Measurements from ENCODE around the gene NUDCD2.
"Not testable (repeated sequence)": the region's sequence is repeated elsewhere in the genome, so short reads cannot be mapped to it uniquely, and the experiment has no call there.

The NUDCD2 gene

DNA sequence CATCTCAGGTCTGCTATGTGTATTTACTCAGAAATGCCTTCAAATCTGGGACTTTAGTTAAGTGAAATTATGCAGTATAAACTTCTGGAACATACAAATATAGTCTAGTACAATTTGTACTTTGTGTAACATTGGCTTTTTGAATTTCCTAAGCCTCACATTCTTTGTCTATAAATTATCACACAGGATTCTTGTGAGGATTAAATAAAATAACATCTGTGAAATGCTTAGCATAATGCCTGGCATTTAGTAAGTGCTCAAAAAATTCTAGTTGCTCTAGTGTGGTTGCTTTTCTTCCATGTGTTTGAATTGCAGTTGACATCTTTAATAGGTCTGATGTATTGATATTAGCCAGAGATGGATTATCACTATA is 3.1 kb upstream of the NUDCD2 start:
- DNase-seq, result no peak

DNA sequence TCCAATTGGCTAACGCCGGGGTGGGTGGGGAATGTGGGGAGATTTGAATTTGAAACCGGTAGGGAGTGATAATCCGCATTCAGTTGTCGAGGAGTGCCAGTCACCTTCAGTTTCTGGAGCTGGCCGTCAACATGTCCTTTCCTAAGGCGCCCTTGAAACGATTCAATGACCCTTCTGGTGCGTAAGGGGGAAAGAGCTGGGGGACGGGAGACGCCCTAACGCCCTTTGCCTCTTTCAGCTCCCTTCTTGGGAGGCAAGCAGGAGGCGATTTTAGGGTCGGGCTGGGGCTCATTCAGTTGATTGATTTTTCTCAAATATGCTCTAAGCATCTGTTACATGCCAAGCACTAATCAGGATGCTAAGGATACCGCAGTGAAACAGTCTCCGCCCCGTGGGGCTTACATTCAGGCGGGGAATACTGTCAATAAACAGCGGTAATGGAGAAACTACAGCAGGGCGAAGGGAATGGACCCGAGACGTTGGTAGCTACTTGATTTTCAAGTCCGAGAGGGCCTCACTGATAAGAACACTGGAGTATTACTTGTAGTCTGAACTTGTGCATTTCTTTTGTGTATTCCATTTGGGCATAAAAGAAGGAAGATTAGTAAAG is 765 bp upstream of the NUDCD2 start, which contains the start of gene HMMR:
TSS of gene HMMR (plus strand) at position 71 of the 610 bp plus-strand sequence. CDS start at position 132, 61 bp downstream.
- DNase-seq, result no peak

DNA sequence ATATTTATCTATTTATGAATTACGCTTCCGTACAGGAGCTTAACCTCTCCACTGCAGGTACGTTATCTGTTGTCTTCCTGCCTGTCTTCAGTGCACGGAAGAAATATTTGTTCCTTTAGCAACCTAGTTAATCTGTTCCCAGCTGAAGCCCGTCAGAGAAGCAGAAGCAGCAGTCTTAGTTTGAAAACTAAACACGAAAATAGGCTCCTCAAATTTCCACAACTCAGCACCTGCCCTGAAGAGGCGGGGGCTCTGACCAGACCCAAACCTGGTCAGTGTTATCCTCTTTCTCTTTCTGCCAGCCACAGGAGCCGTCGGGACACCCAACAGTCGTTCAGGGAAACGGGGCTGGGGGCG is 462 bp downstream of the NUDCD2 start:
- peak in 1 of 2 donors; percentile 13 for DNase-seq

DNA sequence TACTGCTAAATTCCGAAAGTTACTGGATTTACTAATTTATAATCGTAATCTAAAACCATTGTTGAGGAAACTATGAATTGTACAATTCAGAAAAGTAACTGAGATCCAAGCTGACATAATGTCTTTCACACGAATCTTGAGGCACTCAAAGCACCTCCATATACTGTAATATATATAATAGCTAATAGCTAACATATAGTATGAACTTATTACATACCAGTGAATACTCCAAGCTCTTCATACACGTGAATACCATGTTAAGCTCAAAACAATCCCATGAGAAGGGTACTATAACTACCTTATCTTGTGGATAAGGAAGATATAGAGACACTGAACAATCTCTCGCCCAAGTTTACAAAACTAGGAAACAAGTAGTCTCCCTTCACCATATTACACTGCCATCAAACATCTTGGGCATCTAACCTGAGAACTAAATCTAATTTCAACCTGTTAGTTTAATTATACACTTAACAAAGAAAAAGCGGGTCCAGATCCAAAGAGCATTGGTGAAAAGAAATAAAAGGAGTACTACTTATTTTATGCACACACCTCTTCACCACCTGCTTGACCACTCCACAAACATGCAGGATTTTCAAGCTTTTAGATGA is 1.0 kb downstream of the NUDCD2 start:
- no peak for DNase-seq

DNA sequence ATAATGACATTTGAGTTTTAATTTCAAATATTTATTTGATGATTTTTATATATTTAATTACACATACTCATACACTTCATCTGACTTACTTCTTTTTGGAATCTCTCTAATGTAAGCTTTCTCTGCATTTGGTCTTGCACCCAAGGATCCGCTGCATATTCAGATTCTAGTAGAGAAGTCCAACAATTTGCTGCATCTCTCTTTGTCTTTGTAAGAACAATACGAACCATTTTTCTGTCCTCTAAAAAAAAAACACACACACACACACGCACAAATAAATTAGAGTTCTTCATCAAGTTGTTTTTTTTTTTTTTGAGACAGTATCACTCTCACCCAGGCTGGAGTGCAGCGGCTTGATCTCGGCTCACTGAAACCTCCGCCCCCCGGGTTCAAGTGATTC is 3.1 kb downstream of the NUDCD2 start:
- no peak for DNase-seq

DNA sequence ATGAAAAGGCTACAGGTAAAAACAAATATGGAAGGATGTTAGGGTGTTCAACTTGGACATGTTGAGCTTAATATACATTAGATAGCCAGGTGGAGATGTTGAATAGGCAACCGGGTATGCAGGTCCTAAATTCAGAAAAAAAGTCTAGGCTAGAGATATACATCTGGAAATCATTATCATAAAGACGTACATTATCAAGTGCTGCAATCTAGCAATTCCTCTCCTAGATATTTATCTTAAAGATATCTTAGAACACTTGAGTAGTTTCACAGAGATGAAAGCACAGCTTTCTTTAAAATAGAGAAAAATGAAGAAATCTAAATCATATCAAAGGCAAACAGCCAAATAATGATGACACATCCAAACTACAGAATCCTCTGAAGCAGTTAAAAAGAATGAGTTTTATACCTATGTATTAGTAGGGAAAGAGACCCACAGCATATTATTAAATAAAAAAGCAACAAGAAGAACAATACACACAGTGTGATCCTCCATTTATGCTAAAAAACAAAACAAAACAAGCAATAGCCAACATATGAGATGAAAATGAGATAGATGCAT is 3.8 kb downstream of the NUDCD2 start:
- DNase-seq, result no peak

DNA sequence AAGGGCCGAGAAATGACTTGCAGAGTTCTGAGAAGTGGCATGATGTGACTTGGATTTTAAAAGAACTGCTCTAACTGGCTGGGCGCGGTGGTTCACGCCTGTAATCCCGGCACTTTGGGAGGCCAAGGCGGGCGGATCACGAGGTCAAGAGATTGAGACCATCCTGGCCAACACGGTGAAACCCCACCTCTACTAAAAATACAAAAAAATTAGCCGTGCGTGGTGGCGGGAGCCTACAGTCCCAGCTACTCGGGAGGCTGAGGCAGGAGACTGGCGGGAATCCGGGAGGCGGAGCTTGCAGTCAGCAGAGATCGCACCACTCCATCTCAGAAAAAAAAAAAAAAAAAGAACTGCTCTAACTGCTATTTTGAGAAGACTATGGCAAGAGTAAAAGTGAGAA is 4.5 kb downstream of the NUDCD2 start:
- DNase-seq, result not testable (repeated sequence)

DNA sequence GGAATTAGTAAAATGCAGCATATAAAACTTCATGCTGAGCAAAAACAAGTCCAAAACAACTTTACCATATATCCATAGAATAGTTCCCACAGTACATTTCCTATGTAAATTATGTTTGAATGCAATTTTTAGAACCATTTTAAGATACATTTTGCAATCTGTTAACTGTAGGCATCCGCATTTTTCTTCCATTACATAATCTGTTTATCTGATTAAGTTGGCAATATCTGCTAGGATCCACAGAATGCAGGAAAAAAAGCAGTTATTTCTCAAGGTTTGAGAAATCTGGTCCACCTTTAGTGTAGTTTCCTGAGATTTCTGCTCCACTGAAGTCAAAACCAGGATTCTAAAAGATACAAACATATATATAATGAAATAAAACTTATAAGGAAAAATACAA is 6.2 kb downstream of the NUDCD2 start:
- DNase-seq, result no peak

DNA sequence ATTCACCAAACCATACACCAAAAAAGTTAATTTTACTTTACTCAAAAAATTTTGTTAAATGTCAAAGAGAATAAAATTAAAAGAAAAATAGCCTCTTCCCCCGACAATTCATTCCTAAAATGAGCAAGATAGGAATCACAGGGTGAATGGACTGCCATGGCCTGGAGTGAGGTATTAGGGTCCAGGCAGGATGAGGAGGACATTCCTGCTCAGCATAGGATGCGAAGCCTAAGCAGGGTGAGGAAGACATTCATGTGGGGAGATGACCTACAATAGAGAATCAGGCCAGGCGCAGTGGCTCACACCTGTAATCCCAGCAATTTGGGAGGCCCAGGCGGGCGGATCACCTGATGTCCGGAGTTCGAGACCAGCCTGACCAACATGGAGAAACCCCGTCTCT is 8.4 kb downstream of the NUDCD2 start:
- DNase-seq, result no peak

DNA sequence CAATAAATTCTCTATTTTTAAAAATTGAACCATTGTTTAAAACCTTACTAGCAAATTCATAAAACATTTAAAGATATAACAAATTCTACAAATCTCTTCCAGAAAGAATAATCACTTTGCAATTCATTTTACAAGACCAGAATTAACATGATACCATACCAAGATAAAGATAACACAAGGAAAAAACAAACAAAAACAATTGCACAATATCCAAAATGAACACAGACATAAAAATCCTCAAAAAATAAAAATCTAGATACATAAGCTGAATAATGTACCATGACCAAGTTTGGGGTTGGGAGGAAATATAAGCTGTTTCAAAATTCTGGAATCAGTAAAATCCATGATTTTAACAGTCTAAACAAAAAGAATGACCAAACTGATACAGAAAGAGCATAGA is 11.4 kb downstream of the NUDCD2 start:
- DNase-seq, result no peak

DNA sequence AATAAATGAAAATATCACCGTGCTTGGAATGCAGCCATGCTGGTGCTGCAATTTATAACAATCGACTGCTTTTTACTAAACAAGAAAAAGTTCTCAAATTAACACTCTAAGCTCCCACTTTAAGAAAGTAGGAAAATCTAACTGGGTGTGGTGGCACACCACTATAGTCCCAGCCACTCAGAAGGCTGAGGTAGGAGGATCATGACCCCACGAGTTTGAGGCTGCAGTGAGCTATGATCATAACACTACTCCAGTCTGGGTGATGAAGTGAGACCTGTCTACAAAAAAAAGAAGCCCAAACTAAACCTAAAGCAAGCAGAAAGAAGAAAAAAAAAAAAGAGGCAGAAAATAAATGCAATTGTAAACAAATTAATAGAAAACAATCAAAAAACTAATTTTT is 12.0 kb downstream of the NUDCD2 start:
- no peak for DNase-seq

DNA sequence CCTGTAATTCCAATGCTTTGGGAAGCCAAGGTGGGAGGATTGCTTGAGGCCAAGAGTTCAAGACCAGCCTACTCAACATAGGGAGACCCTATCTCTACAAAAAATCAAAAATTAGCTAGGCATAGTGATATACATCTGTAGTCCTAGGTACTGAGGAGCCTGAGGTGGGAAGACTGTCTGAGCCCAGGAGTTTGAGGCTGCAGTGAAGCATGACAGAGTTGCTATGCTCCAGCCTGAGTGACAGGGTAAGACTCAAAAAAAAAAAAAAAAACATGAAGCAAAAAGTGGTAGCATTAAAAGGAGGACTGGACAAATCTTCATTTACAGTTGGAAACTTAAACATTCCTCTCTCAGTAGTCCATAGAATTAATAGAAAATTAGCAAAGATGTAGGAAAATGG is 12.7 kb downstream of the NUDCD2 start:
- no peak for DNase-seq

DNA sequence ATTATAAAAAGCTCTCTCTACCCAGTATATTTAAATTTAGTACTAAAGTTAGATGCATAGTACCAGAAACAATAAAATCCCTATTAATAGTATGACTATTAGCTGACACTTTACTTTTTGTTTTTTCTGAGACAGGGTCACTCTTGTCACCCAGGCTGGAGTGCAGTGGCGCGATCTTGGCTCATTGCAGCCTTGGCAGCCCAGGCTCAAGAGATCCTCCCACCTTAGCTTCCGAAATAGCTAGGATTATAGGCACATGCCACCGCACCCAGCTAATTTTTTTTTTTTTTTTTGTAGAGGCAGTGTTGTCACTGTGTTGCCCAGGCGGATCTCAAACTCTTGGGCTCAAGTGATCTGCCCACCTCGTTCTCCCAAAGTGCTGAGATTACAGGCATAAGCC is 14.6 kb downstream of the NUDCD2 start:
- no peak for DNase-seq

DNA sequence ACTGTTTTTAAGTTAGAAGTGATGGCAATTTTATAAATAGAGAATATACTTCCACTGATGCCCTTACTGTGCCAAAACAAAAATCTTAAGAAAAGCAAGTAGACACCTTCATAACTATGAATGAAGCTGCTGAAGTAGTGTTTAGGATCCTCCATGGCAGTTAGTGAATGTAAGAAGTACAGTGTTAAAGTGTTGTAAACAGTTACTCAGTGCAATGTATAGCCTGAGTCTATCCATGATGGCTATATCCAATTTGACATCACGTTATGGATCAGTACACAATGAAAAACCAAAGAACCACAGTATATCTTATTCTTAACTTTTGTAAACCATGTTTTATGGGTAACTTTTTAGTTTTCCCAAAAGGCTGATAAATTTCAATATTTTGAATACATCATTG is 15.4 kb downstream of the NUDCD2 start:
- no peak for DNase-seq

DNA sequence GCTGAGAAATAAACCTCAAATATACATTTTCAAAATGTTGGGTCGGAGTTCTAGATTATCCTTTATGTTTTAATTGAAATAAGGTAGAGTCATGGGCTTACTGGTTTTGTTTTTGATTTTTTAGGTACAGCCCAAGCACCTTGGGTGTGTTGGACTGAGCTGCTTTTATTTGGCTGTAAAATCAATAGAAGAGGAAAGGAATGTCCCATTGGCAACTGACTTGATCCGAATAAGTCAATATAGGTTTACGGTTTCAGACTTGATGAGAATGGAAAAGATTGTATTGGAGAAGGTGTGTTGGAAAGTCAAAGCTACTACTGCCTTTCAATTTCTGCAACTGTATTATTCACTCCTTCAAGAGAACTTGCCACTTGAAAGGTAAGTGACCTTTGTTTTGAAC is 18.9 kb downstream of the NUDCD2 start:
- no peak for DNase-seq

DNA sequence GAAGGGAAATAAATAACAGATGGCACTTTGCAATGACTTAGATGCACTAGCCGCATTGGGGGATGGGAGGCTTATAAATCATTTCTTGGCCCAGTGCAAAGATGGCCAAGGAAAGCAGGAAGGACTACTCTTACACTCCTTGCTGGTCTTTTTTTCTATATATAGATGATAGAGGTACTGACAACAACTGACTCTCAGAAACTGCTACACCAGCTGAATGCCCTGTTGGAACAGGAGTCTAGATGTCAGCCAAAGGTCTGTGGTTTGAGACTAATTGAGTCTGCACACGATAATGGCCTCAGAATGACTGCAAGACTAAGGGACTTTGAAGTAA is 20.8 kb downstream of the NUDCD2 start:
- peak in 1 of 2 donors; percentile 54 for DNase-seq

DNA sequence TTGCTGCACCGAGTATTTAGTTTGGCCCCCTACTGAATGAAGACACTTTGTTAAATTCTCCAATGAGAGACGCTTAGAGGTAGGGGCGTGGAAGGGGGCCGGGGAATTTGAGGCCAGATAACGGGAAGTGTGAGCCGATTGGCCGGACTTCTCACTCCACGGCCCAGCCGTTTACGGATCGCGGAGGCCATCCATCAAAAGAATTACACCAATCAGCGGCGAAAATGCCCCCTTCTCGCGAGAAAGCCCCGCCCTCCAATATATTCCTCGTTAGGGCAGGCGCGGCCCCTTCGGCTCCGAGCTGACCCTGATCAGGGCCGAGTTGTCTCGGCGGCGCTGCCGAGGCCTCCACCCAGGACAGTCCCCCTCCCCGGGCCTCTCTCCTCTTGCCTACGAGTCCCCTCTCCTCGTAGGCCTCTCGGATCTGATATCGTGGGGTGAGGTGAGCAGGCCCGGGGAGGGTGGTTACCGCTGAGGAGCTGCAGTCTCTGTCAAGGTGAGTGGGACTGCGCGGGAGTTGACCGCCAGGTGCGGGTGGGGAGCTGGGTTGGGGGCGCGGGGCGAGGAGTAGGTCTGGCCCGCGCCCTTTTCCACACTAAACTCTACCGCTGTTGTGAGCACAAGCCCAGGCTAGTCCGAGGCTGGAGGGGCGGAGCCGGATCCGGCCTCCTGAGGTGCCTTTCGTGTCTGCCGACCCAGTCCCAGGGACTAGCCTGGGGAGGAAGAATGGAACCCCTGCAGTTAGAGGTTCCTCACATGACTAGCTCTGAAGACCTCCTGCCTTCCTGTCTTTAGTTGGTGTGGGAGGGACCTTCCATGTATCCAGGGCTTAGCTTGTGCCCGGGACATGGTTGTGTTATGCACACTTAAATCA is 22.4 kb downstream of the NUDCD2 start, which contains the start of gene CCNG1:
TSS of gene CCNG1 (plus strand) at position 287 of the 874 bp plus-strand sequence. CDS start 1,662 bp downstream, outside the sequence.
- peak; percentile 72 to 94 for DNase-seq

DNA sequence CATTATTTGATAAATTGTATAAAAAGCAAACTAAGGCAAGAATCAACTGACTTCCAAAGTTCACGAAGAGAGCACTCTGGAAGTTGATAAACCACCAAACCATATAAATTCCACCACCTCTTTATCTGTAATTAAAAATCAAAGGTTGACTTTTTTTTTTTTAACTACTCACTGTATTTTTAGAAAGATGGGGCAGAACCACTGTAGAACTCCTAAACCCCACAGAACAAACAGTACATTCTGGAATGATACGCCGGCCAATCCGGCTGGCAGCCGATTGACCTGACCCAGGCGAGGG is 22.9 kb downstream of the NUDCD2 start:
- DNase-seq, result no peak

DNA sequence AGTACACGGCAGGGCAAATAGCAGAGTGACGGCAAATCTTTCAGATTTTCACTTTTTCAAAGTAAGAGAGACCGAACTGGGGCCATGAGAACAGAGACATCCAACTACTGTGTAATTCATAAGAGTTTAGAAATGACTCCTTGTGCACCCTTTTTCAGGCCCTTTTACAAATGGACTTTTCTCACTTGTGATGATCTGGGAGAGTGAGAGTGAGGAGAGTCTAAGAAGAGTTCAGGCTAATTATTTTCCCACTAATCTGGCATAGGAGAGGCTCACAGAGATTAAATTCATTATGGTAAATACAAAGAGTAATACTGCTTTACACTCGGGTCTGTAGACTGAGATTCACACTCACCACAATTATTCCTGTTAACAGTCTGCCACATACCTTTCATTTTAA is 23.4 kb downstream of the NUDCD2 start:
- DNase-seq, result no peak

DNA sequence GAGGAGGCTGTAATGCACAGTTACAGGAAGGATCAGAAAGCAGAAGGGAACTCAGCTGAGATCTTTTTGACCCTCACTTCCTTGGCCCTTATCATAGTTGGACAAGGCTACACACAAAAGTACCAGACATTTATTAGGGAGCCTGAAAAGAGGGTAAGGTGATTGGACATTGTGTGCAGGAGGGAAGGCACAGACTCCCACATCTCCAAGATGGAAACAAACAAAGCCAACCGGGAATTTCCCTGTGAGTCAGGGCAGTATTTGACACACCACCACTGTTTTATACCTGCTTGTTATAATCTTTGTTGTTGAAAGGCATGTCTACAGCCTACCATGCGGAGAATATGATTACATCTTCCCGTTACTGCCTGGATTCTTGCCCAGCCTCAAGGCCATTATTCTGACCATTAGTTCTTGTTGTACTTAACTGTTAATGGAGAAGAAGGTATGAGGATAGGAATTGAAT is 25.5 kb downstream of the NUDCD2 start:
- peak in 1 of 2 donors; percentile 20 for DNase-seq

DNA sequence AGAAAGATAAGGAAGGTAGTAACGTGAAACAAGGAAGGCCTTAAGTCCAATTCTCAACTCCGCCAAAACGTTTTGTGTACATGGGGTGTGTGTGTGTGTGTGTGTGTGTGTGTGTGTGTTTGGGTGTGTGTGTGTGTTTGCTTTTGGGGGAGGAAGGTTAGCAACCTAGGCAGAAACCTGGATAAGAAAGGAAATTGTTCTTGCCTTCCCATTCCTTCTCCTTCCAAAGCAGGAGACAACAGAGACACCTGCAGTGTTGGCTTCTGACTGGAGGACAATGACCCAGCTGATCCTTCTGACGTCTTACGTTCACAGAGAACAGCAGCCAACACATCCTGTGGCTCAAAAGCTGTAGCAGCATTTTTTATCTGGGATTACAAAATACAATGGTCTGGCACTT is 26.6 kb downstream of the NUDCD2 start:
- DNase-seq, result no peak

DNA sequence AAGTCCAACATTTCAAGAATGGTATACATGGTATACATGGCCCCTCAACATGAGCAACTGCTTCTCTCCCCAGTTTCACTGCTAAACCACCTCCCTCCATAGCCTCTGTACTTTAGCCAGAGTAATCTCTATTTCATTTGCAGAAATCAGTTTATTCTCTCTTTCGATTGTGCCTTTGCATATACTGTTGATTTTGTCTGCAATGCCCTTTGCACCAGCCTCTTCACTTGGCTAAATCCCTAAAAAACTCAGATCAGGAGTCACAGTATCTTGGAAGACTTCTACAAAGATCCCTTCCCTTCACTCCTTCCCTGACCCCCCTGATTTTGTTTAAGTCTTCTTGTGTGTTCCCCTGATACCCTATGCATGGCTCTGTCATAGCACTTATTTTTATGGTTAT is 27.4 kb downstream of the NUDCD2 start:
- no peak for DNase-seq

DNA sequence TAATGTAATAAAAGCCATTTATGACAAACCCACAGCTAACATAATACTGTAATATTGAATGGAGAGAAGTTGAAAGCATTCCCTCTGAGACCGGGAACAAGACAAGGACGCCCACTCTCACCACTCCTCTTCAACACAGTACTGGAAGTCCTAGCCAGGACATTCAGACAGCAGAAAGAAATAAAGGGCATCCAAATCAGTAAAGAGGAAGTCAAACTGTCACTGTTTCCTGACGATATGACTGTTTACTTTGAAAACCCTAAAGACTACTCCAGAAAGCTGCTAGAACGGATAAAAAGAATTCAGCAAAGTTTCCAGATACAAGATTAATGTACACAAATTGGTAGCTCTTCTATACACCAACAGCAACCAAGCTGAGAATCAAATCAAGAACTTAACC is 33.8 kb downstream of the NUDCD2 start:
- DNase-seq, result peak in 1 of 2 donors; percentile 84

DNA sequence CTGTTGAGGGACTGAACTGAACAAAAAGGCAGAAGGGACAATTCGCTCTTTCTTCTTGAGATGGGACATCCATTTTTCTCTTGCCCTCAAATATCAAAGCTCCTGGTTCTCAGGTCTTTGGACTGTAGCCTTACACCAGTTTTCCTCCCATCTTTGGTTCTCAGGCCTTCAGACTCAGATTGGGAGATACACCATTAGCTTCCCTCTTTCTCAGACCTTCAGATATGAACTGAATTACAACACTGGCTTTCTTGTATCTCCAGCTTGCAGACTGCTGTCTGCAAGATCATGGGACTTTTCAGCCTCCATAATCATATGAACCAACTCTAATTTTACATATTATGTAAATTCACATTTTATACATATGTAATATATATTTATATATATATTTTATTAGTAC is 35.1 kb downstream of the NUDCD2 start:
- DNase-seq, result peak in 1 of 2 donors; percentile 23
